ENCODE data around the gene FLCN.
"Not testable (repeated sequence)": the region's sequence is repeated elsewhere in the genome, so short reads cannot be mapped to it uniquely, and the experiment has no call there.

Gene FLCN, protein sequence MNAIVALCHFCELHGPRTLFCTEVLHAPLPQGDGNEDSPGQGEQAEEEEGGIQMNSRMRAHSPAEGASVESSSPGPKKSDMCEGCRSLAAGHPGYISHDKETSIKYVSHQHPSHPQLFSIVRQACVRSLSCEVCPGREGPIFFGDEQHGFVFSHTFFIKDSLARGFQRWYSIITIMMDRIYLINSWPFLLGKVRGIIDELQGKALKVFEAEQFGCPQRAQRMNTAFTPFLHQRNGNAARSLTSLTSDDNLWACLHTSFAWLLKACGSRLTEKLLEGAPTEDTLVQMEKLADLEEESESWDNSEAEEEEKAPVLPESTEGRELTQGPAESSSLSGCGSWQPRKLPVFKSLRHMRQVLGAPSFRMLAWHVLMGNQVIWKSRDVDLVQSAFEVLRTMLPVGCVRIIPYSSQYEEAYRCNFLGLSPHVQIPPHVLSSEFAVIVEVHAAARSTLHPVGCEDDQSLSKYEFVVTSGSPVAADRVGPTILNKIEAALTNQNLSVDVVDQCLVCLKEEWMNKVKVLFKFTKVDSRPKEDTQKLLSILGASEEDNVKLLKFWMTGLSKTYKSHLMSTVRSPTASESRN

DNA sequence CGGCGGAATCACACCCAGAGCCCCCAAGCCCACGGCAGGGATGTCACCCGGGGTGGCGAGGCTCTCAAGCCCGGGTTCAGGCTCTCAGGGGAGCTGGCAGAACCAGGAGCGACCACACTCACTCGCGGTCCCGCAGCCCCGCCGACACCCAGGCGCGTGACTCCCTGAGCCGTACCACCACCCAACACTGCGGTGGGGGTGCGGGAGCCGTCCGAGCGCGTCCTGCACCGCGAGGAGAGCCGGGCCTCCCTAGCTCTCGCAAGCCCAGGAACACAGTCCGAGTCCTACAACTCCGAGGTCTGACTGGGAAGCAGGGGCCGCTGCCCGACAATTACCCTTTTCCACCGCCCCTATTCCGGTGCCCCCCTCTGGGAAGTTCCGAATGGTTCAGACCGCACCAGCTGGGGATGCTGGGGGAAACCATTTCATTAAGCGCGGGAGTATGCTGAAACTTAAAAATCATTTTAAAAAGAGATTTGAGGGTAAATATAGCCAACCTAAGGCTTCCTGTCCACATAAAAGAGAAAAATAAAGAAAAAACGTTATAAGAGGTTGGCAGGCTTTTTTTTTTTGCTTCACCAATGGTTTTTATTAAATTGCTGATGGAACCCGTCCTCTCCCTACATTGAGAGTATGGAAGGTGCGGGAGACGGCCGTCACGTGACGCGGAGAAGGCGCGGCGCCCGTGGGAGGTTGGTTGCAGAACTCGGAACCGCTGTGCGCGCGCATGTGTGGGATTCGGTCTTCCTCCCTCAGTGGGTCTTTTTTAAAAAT is at the start of gene FLCN:
Gene FLCN, minus strand, starts transcription at position 143 of the 774 bp plus-strand sequence. CDS start 9,031 bp downstream, outside the sequence.
- peak; percentile 88 for DNase-seq

DNA sequence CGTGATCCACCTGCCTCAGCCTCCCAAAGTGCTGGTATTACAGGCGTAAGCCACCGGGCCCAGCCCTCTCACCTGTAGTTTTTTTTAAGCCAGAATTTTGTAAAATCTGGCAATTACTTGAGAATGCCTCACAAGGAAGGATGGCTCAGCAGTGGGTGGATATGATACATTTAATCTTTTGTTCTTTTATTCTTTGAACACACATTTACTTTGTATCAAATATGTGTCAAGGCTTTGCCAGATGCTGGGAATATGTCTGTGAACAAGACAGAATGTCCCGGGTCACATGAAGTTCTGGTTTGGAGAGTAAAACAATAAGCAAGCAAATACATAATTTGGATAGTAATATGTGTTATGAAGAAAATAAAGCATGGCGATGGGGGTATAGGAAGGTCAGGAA is 49.0 kb upstream of the FLCN start:
- DNase-seq: no peak

DNA sequence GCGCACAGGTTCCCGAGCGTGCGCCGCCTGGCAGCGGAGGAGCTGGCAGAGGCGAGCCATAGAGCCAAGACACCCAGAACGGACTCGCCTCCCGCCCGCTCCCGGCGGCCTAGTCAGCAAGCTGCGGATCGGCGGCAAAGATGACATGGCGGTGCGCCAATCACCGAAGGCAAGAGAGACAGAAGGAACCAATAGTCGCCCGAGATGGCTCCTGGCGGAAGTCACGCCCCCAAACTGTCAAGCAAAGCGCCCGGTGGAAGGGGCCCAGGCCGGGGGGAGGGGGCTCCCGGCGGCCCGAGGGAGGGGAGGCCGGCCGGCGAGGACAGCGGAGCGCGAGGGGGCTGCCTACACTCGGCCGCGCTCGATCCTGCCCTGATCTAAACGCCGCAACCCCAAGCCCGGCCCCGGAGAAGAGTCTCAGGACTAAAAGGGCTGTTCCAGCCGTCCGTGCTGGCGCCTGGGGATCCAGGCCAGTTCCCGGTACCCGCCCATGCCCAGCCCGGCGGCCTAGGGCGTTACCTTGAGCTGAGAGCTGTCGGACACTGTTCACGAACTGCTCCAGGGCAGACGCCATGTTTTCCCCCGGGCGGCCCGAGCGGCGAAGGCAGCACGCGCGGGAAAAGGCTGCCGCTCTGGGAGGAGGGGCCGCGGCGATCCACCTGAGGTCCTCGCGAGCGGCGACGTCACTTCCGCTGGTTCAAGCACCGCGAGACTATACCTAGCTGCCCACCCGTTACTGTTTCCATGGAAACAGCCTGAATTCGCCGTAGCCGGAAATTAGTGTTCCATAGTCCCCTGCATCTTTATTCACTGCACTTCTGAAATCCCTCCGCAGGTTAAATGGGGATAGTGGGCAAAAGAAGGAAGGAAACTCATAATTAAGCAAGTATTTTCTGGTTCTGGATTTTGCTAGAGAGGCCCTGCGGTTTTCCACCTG is 43.9 kb upstream of the FLCN start, which contains the start of gene COPS3:
Gene COPS3, minus strand, starts transcription at position 634 of the 937 bp plus-strand sequence. Its CDS starts 60 bp downstream, at position 574.
- DNase-seq: peak; percentile 98

DNA sequence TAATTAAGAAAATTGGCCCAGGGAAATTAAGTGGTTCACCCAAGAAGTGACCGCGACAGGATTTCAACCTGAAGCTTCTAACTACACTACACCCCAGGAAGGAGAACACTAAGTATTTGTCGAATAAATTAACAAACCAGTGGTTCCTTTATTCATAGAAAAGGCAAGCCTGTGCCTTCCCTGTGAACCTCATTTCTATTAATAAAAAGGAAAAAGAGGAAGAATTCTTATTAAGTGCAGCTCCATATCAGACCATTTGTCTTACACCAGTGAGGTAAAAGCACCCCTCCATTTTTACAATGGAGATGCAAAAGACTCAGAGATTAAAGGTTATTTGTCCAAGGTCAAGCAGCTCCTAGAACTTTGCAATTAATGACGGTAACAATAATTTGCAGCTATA is 42.3 kb upstream of the FLCN start:
- no peak for DNase-seq

DNA sequence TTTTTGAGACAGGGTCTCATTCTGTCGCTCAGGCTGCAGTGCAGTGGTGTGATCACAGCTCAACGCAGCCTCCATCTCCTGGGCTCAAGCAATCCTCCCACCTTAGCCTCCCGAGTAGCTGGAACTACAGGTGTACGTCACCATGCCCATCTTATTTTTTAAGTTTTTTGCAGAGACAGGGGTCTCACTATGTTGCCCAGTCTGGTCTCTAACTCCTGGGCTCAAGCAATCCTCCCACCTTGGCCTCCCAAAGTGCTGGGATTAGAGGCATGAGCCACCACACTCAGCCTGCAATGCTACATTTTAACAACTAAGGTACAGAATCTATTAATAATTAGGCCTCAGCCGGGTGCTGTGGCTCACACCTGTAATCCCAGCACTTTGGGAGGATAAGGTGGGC is 40.5 kb upstream of the FLCN start:
- not testable (repeated sequence) for DNase-seq

DNA sequence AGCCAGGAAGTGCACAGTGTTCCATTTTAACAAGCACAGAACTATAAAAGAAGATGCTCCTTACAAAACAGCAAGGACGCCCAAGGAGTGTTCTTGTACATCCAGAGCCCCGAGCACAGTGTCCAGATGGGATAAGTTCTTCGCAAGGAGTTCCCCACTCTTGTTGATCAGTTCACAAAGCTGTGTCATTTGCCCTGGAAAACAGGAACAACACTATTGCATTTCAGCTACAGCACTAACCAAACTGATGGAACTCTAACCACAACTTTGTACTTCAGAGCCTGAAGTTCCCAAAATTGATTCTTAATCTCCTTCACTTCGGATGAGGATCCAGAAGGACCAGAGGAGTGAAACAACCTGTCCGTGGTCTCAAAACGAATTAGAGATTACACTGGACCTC is 39.0 kb upstream of the FLCN start:
- no peak for DNase-seq

DNA sequence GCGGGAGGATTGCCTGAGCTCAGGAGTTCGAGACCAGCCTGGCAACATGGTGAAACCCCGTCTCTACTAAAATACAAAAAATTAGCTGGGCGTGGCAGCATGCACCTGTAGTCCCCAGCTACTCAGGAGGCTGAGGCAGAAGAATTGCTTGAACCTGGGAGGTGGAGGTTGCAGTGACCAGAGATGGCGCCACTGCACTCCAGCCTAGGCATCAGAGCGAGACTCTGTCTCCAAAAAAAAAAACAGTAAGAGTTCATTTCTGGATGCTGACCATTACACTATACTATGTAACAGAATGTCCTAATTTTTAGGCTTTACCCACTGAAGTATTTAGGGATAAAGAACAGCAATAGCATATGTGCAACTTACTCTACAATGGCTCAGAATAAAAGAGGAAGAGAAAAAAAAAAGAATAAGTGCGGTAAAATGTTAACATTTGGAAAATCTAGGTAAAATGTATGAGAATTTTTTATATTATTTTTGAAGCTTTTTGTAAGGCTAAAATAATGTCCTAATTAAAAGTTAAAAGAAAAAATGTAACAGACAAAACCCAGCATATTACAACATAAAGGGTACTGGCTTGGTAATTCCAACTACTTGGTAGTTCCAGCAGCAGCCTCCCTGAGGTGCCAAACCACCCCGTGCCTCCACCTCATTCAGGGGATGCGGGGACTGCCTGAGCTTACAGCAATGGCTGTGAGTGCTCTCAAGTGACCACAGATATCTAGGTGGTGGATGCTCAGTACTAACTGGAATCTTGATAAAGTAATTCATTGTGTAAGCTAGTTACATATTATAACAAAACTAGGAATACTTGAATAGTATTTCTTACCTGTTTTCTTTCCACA is 33.2 kb upstream of the FLCN start:
- DNase-seq: peak; percentile 18

DNA sequence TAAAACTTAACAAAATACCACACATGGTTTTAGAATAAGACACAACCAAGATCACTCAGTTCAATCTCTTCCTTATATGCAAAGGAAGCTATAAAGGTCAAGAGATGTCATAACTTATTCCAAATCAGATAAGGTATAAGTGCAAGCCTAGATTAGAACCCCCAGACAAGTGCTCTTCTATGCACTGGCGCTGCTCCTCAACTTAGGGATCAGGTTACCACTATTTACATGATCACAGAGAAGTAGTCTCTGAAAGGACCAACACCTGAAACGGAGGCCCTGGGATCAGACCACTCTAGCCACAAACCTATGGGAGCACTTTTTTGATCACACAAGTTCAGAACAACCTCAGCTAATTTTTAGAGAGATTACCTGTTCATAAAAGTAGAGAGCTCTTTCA is 27.5 kb upstream of the FLCN start:
- DNase-seq: no peak

DNA sequence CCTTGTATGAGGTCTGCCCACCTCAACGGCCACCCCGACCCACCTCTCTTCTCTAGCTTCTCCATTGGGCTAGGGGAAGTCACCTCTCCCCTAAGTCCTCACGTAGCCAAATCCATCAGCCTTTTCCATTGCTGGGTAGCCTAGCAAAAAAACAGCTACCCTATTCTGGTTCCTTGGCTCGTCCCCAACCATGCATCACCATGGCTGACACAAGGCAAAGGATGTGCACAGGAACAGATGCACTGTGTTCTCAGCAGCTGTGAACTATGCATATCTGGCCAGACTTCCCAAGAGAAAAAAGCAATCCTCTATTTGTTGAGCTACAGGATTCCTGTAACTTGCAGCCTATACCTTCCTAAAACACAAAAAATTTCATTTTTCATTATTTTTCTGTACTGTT is 22.0 kb upstream of the FLCN start:
- no peak for DNase-seq

DNA sequence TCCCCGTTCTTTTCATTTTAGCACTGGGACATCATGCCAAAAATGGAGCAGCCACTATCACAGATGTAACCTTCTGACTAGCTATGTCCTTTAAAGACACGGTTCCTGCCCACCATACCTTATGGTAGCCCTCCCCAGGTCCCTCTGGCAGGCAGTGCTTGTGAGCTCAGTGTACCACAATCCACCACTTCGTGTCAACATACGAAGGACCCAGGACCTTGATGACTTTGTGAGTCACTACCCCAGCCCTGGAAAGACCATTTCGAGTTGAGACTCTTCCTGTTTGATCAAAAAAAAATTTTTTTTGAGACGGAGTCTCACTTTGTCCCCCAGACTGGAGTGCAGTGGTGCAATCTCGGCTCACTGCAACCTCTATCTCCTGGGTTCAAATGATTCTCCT is 21.0 kb upstream of the FLCN start:
- no peak for DNase-seq

DNA sequence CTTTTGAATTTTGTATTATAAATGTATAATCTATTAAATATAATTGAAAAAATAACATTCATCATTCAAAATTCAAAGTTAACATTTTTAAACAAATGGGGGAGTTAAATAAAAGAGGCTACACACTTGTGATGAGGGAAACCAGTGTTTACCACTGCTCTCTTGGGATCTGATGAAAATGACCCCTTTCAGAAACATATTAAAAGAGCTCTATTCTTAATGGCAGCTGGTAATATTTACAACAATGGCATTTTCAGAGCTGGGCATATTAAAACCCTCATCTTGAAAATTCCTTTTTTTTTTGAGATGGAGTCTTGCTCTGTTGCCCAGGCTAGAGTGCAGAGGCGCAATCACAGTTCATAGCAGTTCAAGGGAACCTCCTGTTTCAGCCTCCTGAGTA is 19.3 kb upstream of the FLCN start:
- no peak for DNase-seq

DNA sequence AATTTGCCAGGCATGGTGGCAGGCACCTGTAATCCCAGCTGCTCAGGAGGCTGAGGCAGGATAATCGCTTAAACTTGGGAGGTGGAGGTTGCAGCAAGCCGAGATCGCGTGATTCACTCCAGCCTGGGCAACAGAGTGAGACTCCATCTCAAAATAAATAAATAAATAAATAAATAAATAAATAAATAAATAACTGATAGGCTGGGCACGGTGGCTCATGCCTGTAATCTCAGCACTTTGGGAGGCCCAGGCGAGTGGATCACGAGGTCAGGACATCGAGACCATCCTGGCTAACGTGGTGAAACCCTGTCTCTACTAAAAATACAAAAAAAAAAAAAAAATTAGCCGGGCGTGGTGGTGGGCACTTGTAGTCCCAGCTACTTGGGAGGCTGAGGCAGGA is 18.7 kb upstream of the FLCN start:
- not testable (repeated sequence) for DNase-seq

DNA sequence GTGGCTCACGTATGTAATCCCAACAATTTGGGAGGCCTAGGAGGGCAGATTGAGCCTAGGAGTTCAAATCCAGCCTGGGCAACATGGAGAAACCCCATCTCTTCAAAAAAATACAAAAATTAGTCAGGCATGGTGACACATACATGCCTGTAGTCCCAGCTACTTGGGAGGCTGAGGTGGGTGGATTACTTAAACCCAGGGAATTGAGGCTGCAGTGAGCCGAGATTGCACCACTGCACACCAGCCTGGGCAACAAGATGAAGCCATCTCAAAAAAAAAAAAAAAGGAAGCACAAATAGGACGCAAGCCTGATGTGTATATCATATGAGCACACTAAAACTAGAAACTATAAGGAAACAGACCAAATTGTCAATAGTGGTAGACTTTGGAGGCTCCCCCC is 17.1 kb upstream of the FLCN start:
- DNase-seq: no peak

DNA sequence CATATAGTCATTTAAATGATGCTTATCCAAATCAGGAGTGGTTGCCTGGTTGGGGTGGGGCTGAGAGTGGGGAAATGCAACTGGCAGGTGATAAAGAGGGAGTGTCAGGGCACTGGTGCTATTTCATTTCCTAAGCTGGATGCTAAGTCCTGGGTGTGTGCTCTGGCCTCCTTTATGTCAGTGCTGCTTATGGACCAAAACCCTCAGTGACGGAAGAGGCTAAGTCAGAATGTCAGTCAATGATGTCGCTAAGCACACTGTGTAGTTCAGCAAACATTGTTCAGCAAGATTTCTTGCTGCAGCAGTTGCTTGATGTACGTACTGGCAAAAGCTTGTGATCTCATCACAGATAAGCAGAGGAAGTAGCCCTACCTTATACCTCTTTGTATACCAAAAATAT is 16.4 kb upstream of the FLCN start:
- DNase-seq: no peak

DNA sequence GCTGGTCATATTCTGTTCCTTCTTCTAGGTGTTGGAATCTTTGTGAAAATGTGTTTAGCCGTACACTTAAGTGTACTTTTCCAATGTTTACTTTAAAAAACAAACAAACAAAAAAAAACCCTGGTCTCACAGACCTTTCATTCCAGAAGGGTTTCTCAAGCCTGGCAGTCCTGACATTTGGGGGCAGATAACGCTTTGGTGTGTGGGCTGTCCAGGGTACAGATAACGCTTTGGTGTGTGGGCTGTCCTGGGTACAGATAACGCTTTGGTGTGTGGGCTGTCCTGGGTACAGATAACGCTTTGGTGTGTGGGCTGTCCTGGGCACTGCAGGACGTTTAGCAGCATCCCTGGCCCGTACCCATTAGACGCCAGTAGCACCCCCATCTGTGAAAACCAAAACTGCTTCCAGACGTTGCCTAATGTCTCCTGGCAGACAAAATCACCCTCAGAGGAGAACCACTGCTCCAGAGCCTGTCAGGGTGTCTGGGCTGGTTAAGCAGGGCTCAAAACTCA is 15.2 kb upstream of the FLCN start:
- DNase-seq: no peak

DNA sequence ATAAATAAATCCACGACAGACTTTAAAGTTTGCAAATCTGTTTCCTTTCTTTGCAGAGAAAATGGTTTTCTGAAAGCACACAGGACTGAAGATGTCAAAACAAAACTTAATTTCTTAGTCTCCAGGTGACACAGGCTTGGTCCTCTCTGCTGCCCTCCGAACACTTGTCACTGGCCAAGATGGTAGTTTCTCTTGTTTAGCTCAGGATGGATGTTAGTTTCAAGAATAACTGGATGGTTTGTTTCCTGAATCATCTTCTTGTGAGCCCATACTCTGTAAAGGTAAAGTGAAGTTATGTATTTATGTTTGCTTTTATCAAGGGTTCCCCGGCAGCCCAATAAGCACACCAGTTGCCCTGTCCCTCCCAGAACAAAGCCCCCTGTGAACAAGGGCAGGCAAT is 9.9 kb upstream of the FLCN start:
- DNase-seq: no peak

DNA sequence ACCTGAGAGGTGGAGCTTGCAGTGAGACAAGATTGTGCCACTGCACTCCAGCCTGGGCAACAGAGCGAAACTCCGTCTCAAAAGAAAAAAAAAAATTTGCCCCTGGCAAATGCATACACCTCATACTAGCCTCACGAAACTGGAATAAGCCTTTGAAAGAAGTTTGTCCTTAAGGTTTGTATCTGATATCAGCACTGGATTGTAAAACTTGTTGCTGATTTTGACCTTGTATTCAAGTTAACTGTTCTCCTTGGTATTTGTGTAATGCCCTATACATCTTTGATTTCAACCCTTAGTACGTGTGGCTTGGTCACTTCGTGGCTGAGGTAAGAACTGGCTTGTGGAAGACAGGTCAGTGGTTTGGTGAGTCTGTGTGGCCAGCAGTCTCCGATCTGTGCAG is 6.2 kb upstream of the FLCN start:
- no peak for DNase-seq

DNA sequence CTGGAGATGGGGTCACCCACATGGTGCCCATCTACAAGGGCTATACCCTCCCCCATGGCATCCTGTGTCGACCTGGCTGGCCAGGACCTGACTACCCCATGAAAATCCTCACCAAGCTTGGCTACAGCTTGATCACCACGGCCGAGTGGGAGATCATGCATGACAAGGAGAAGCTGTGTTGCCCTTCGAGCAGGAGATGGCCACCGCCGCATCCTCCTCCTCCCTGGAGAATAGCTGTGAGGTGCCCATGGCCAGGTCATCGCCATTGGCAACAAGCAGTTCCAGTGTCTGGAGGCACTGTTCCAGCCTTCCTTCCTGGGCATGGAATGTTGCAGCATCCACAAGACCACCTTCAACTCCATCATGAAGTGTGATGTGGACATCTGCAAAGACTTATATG is 5.3 kb upstream of the FLCN start:
- DNase-seq: no peak

DNA sequence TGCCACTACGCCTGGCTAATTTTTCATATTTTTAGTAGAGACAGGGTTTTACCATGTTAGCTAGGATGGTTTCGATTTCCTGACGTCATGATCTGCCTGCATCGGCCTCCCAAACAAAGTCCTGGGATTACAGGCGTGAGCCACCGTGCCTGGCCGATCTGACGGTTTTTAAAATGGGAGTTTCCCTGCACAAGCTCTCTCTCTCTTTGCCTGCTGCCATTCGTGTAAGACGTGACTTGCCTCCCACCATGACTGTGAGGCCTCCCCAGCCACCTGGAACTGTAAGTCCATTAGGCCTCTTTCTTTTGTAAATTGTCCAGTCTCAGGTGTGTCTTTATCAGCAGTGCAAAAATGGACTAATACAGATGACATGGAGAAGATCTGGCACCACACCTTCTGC is 4.7 kb upstream of the FLCN start:
- no peak for DNase-seq

DNA sequence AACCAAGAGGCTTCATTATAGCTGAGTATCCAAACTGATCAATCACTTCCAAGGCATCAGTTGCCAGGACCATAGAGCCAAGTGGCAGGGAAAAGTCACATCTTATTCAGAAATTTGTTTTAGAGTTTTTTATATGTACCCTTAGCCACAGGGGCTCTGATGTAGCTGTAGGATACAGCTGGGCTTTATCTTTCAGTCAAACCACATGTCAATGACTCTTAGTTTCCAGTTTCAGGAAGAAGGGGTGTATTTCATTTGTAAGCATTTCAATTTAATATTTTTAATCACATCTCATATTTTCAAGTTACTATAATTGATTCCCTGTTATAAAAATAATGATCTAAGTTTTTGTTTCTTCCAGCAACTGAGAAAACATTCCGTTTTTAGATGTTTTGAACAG is 2.9 kb upstream of the FLCN start:
- peak; percentile 10 for DNase-seq

DNA sequence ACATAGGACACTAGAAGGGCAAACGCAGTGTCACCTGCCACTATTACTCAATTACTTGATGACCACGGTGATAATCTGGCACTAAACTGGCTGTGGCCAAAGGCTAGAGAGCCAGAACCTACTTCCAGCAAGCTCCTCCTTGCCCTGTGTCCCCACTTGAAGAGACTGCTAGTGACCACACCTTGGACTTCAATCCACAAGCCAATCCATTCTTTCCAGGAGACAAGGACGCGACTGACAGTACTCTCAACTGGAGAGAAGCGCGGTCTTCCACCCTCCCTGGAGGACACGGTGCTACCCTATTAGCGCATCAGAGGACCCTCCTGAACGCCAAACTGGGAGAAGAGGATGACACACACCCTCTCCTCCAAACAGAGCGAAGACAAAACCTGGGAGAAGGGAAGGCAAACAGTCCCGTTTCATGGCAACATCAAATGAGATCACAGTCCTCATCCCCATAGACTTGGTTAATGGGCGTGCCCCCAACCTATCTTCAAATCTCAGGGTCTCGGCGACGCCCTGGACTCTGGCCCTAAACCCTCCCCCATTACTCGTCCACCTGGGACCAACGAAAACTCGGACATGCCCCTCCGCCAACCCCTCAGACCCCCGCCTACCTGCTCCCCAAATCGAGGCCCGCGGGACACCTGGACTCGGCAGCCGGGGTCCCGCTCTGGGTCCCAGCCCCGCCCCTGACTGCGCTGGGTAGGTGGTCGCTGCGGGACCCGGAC is 508 bp downstream of the FLCN start:
- no peak for DNase-seq
